IPS-NIHi7 (cell line): ENCODE results near the gene STEAP3.

Experiments
- DNase-seq: peaks from one replicate; pipeline ENCODE4 v3.0.0; 2012; ENCODE audit warnings: mixed read lengths; ENCODE audit errors: extremely low spot score

STEAP3 gene

DNA sequence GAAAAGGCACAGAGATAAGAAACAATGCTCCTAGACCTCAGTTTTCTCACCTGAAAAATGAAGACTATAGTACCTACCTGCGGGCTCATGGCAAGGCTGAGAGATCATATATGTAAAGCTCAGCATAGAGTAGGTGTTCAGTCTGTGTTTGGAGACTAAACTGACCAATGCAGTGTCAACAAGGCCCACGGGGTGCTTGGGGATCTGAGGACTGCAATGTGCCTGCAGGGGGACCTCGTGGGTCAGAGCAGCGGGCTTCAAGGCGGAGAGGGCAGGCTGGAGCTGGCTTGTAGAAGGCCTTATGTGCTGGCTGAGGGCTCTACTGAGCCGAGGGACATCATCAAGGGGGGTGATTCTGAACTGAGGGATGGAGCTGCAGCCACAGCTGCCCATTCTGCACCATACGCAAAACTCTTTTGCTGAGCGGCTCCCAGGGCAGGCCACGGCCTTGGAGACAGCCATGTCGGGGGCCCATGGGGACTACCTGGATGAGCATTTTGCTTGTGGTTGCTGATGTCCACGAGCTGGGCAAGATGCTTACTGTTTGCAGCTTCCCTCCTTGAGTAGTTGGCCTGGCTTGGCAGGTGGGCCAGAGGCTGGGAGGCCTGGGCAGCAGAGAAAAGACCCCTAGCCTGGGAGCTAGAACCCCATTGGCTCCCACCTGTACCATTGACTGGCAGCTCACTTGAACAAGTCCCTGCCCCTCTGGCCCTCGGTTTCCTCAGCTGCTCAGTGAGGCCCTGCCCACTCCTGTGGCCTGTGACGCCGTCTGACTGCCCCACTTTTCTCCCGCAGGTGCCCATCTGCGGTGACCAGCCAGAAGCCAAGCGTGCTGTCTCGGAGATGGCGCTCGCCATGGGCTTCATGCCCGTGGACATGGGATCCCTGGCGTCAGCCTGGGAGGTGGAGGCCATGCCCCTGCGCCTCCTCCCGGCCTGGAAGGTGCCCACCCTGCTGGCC lies 23.5 kb downstream of the STEAP3 start:
- no peak for DNase-seq

DNA sequence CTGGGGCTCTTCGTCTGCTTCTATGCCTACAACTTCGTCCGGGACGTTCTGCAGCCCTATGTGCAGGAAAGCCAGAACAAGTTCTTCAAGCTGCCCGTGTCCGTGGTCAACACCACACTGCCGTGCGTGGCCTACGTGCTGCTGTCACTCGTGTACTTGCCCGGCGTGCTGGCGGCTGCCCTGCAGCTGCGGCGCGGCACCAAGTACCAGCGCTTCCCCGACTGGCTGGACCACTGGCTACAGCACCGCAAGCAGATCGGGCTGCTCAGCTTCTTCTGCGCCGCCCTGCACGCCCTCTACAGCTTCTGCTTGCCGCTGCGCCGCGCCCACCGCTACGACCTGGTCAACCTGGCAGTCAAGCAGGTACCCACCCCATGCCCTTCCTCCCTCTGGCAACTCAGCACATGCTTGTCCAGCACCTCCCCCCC lies 24.2 kb downstream of the STEAP3 start:
- no peak for DNase-seq

DNA sequence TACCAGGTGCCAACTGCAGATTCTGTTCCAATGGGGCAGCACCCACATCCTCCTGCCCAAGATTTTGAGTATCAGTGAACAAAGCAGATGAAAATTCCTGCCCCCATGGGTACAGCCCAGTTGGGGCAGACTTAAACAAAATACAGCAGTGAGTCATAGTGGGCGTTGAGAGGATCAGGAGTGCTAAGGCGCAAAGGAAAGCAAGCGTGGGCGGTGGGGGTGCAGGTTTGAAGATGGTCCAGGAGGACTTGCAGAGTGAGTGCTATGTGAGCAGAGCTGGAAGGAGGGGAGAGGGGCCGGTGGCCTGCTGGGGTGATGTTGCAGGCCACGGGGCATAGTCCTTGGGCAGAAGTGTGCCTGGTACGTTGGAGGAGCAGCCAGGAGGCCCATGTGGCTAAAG lies 24.7 kb downstream of the STEAP3 start:
- no peak for DNase-seq

DNA sequence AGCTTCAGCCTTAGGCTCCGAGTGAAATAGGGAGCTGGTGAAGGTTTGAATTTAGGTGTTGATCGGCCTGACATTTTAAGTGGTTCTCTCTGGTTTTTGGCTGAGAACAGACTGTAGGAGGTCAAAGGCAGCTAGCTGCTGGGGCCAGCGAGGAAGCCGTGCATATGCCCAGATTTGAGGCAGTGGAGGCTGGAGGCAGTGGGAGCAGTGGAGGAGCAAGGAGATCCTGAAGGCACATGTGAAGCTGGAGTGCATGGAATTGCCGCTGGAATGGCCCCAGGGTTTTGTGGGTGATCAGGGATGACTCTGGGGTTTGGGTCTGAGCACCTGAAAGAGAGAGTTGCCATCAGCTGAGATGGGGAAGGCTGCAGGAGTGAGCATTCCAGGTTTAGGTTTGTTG lies 25.1 kb downstream of the STEAP3 start:
- DNase-seq = no peak

DNA sequence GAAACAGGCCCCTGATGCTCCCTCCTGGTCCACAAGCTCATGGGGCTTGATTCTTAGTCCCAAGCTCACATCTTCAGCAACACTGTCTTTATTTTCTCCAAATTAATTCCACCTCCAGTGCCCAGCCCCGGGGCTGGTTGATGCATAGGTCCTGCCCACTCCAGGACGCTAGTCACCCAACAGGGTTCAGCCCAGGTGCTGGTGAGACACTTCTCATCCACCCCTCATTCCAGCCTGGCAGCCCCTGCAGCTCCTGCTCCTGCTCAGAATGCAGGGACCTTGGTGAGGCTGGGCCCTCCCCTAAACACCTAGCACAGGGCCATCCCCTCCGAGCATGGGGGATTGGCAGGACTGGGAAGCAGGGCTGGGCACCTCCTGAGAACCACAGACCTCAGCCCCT lies 25.7 kb downstream of the STEAP3 start:
- no peak for DNase-seq

DNA sequence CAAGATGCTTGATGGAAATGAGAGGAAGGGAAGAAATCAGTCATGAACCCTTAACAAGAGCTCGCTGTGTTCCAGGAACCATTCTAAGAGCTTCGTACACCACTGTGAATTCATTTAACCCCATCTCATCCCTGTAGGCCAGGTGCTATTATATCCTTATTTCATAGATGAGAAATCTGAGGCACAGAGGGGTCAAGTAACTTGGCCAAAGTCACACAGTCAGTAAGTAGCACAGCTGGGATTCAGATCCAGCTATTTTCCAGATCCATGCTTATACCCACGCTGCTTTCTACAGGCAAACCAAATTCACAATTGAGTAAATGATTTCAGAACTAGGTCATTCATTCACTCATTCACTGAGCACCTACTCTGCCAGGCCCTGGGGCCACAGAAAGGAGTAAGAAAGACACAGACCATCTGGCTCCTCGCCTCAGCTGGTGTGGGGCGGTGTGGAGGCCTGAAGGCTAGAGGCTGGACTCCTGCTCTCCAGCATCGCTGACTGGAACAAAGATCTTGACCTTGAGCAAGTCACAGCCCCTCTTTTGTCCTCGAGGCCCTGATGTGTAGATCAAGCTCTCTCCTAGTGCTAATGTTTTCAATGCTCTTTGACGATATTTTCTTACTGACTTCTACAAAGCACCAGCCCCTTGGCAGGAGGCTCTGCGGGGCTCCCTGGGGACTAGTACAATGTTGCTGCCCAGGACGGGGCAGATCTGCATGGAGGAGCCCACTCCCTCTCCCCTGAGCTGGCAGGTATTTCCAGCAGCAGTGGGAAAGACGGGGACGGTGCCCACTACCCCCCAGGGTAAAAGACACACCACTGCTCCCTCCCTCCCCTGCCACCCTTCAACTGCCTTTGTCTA lies 26.5 kb downstream of the STEAP3 start:
- DNase-seq = no peak

DNA sequence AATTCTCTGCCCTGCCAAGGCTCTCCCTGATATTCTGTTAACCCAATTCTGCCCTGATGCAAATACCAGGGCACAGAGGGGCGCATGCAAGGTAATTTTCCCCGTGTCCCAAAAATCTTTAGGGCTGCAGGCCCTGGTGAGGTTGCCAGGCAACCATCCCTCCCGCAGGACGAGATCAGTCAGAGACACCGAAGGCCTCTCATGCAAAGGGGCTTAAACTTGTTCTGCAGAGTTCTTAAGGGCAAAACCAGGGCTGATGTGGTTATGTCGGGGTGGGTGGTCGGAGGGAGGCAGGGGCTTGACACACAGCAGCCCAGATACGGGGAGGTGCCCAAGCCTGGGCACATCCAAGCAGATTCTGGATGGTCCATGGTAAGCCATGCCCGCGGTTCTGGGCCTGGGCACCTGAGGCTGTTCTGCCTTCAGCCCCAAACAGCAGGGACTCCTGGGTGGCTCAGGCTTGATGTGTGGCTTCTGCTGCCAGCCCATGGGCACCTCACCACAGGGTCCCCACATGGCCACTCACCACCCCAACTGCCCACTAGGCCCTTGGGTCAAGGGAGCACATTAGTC lies 27.2 kb downstream of the STEAP3 start:
- DNase-seq = no peak

DNA sequence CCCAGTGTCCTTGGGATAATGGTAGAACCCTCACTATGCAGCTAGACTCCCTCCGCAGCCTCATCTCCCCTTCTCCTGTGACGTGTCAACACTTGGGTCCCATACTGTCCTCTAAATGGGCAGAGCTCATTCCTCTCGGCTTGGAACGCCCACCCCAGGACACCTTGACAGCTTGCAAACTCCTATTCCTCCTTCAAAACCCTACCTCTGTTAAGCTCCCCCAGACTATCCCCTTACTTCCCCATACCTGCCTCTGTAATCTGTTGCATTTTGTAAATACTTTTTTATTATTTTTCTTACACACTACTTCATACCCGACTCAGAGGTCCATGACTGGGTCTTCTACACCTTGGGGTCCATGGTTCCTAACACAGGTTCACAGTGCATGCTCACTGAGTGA lies 28.0 kb downstream of the STEAP3 start:
- no peak for DNase-seq

DNA sequence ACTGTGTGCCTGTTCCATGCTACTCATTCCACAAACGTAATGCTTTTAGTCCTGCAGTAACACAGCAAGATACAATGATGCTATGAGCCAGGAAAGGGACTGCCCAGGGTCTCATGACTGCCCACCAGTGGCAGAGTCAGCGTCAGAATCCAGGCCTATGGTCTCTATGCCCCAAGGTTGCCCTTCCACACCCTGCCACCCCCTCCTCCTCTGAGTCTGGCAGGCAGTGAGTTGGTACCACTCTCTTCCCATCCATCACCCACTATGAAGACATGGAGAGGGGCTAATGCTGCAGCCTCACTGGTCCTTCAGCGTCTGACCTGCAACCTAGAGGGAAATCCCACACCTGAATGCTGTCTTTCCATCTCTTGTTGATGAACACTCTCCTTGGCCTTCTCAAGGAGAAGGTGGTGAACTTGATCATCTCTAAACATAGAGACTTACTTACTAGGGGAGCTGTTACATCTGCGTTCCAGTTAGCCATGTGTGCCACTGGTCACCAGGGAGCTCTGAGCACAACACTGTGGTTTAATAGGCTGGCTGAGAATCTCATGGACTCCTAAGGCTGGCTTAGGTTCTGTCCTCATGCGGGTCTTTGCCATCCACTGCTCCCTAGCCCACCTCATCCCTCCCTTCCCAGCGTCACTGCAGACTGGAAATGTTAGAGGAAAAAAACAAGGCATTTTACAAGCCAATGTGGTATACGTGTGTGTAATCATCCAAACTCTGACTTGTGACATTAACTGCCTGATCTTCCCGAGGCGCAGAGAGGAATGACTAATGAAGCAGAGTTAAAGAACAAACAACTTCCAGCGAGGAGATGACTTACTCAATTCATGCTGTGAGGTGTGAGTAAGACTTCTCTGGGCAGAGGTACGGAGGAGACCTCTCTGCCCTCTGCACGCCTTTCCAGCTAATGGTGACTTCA lies 28.8 kb downstream of the STEAP3 start:
- no peak for DNase-seq

DNA sequence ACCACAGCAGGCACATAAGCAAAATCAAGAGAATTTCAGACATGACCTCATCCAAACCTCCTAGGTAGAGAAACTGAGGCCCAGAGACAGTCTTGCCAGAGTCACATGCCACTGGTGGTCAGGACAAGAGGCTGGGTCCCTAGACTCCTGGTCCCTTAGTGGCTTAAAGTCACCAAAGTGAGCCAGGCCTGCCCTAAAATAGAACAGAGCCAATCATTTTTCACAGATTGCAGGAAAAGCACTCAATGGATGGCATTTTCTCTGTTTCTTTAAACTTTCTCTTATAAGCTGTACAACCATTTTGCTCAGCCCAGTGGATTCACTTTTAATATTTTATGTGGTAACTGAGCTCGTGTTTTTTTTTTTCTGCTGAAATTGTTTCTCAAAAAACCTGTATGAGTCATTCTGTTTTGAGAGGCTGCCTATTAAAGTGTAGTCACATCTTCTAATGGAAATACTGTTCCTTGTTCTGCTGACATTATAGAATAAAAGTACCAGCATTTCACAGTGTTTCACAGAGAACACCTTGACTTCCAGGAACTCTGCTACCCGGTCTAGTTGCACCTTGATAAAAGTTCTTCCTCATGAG lies 29.6 kb downstream of the STEAP3 start:
- no peak for DNase-seq

DNA sequence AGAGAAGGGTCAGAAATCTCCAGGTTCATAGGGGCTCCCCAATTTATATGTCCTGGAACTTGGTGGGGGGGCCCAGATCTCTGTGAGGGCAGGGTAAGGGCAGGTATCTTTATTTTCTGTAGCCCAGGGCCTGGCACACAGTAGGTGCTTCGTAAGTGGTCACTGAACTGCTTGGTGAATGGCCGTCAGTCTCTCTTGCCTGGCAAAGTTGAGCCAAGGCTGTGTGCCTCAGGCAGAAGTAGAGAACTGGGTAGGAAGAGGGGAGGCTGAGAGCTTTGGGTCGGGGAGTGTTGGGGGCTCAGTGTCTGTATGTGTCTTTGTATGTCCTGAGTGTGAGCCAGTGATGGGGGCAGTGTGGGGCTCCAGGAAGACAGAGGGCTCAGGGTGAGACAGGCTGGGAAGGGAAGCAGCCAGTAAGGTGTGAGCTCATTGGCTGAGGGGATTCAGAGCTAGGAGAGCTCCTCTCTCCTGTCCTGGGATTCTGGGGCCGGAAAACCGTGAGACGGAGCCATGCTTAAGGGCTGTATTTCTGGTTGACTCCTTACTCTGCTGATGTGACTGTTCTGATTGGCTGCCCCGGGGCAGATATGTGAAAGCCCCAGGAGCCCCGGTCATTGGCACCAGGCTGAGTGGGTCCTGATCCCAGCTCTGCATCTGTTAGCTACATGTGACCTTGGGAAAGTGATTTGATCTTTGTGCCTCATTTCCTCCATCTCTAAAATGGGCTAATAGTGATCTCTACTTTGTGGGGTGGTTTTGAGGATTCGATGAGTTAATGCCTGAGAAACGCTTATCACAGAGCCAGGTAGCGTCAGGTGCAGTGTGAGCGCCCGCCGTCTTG lies 30.3 kb downstream of the STEAP3 start:
- no peak for DNase-seq

DNA sequence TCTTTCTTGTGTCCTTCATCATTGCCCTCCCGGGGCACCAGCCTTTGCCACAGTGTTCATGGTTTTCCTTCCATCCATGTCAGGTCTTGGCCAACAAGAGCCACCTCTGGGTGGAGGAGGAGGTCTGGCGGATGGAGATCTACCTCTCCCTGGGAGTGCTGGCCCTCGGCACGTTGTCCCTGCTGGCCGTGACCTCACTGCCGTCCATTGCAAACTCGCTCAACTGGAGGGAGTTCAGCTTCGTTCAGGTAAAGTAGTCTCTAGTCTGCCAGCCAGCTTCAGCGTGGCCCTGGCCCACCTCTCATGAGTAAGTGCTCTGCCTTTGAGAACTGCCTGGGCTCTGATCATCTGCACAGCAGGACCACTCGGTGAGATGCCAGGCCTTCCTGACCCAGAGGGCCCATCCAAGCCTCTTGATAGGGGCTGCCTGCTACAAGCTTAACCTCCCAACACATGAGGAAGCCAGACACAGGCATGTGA lies 31.0 kb downstream of the STEAP3 start:
- no peak for DNase-seq

DNA sequence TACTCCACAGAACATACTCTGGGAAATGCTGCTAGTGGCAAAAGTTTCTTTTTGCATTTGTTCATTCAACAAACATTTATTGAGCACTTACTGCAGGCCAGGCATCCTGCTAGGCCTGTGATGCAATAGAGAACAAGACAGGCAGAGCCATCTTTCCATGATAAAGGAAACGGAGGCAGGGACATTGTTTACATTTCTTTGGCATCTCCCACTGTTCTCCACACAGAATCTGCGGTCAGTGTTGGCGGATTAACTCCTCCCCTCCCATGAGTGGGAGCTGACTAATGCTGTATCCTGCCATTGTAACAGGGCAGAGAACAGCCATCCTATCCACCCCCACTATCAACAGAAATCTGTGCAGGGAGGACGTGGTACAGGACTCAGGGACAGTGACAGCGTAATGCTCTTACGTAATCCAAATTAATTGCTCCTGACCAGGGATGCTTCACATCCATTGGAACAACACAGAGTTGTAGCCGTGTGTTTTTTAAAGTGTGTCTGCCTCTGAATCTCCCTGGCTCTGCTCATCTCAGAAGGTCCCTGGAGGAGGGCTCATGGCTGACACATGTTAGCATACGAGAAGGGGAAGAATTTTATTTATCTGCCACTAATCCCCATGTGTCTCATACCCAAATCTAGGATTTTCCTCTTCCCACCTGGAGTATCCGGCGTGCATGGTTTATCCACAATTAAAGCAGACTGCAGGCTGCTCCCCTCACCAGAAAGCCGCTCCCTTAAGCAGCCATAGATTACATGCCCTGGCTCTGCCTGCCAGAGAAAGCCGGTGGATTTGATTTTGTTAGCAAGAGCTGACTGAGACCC lies 32.3 kb downstream of the STEAP3 start:
- DNase-seq = no peak

DNA sequence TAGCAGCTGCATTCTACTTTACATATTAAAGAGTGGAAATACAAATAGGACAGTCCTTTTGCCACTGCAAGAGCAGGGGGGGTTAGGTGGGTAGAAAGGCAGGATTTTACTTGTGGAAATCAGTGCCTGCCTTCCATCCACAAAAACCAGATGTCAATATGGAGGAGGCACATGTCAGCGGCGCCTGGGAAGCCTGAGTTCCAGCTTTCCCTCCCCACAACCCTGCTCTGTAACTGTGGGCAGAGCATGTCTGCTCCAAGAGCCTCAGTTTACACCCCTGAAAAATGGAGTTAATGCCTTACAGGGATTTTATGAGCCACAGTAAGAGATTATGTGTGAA lies 32.9 kb downstream of the STEAP3 start:
- no peak for DNase-seq

DNA sequence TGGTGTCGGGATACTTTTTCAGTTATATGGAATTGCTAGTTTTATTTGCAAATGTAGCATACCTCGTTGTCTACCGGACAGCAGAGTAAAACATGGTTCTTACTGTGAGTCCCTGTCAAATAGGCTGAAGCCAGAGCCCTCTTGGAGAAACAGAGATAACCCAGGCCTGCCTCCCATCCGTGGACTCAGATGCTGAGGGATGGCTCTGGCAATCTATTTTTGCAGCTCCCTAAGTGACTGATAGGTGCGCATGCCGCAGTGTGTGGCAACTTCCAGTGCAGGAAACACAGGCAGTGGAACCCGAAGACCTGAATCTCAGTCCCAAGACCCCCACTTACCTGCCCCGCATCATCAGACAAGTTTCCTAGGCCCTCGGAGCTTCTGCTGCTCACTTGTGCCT lies 33.6 kb downstream of the STEAP3 start:
- no peak for DNase-seq

DNA sequence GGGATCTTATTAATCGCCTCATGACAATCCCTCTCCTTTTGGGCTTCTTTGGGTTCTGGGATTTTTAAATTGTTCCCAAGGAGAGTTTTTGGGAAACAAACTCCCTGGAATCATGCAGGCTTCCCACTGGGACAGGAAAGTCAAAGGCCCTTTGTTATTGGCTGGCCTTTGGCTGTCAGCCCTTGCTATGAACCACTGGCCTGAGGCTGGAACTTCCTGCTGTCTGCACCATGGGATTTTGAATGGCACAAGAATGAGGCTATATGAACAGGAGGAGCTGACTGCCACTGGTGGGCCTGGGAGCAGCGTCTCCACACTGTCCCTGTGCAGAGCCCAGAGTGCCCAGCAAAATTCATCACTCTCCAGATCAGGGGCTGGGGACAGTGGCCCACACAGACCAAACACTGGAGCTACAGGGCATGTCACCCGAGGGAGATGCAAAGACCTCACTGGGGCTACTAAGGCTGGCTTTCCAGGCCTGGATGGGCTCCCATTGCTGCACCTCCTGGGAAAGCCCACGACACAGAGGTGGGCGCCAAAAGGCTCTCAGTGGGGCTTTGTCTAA lies 35.7 kb downstream of the STEAP3 start:
- peak; percentile 47 for DNase-seq

DNA sequence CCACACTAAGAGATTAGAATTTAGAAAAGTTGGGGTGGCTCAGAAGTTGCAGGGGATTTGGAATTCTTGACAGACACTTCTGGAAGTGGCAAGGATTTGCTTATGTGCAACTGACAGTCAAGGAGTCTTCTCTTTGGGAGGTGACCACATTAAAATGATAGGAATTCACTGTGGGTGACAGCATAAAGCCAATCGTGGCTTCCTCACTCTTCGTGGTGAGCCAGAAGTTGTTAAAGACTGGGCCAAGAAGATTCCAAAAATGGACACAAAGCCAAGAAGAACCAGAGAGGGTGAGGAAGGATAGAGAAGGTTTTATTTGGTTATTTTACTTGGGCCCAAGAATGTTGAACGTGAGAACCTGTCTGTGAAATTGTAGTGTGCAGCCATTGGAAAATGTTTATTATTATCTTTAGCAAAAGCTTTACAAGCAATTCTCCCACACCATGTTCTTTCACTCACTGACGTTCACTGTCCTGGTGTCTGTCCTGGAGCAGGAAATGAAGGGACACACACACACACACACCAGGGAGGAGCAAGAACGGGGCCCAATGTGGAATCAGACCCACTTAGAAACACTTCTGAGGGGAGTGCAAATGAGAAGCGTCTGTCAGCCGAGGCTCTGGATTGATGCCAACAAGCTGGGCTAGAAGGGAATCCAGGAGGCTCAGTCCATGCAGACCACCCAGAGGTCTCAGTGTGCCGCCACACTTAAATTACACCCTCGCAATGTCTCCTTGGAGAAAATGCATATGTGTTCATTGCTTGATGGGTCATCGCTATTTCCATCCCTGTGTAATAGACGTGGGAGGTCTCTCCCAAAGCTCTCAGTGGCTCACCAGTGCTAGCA lies 37.2 kb downstream of the STEAP3 start:
- DNase-seq = no peak
